GM12891 (cell line): ENCODE results near the gene S100A7A.

Experiments used
- POLR2A ChIP-seq: IDR thresholded peaks from 2 replicates; pipeline ENCODE4 v1.6.1; 2011; ENCODE audit warnings: low read depth, low read length, control low read depth
- POLR2AphosphoS5 ChIP-seq: IDR thresholded peaks from 2 replicates; pipeline ENCODE4 v1.6.1; 2011; ENCODE audit warnings: low read depth, low read length, control low read depth
- POU2F2 ChIP-seq: IDR thresholded peaks from 2 replicates; pipeline ENCODE4 v1.6.1; 2011; ENCODE audit warnings: low read depth, mild to moderate bottlenecking, control low read depth, low read length, moderate library complexity
- SPI1 ChIP-seq: IDR thresholded peaks from 2 replicates; pipeline ENCODE4 v1.6.1; 2011; ENCODE audit warnings: low read depth, low read length, control low read depth
- TAF1 ChIP-seq: IDR thresholded peaks from 2 replicates; pipeline ENCODE4 v1.6.1; 2011; ENCODE audit warnings: low read depth, low read length, control low read depth

GRCh38 chr1:153434746-153435455 is 18.6 kb downstream of the S100A7A start:
- TF ChIP-seq POLR2AphosphoS5 = no peak
- no peak for TF ChIP-seq SPI1
- TF ChIP-seq POLR2A = no peak
- TF ChIP-seq POU2F2 = no peak
- no peak for TF ChIP-seq TAF1
